Measurements from ENCODE around the gene PIGP.
"Not testable (repeated sequence)": the region's sequence is repeated elsewhere in the genome, so short reads cannot be mapped to it uniquely, and the experiment has no call there.

PIGP gene

GRCh38 chr21:37041706-37042271 is 31.1 kb downstream of the PIGP start:
- no peak for DNase-seq

- no peak for DNase-seq
Measured at GRCh38 chr21:37040212-37040611, 32.7 kb downstream of the PIGP start.

- no peak for DNase-seq
Measured at GRCh38 chr21:37039411-37040075, 33.3 kb downstream of the PIGP start.

- DNase-seq = no peak
Measured at GRCh38 chr21:37036177-37036576, 36.7 kb downstream of the PIGP start.

- DNase-seq = not testable (repeated sequence)
Measured at GRCh38 chr21:37034394-37034793, 38.5 kb downstream of the PIGP start.

- no peak for DNase-seq
Measured at GRCh38 chr21:37032877-37033471, 39.9 kb downstream of the PIGP start.

GRCh38 chr21:37032293-37032692 is 40.6 kb downstream of the PIGP start:
- no peak for DNase-seq

GRCh38 chr21:37030864-37031263 is 42.0 kb downstream of the PIGP start:
- DNase-seq = no peak

GRCh38 chr21:37028570-37028969 is 44.3 kb downstream of the PIGP start:
- no peak for DNase-seq

GRCh38 chr21:37026499-37026898 is 46.4 kb downstream of the PIGP start:
- no peak for DNase-seq

GRCh38 chr21:37017951-37018679 is 54.8 kb downstream of the PIGP start:
- no peak for DNase-seq
